Erythroblast (primary cell): ENCODE results near the gene MIB2.

ENCODE experiments used
- GATA1 ChIP-seq: IDR thresholded peaks from 2 replicates; pipeline ENCODE4 v1.6.1; 2011; ENCODE audit warnings: low read depth, mild to moderate bottlenecking, control low read depth, low read length, moderate library complexity
- POLR2A ChIP-seq: IDR thresholded peaks from 2 replicates; pipeline ENCODE4 v1.6.1; 2011; ENCODE audit warnings: mild to moderate bottlenecking, low read length

- TF ChIP-seq POLR2A (no peak), GATA1 (no peak)
Measured at GRCh38 chr1:1617516-1617915, 2.2 kb downstream of the MIB2 start.
